Ascending aorta (tissue), 2 donors: ENCODE results near the gene AMZ2. TPM values are rescaled to one million over a fixed set of nuclear protein-coding genes. Genes with fewer than 3 reads are reported as not detected.
"Not testable (repeated sequence)": the region's sequence is repeated elsewhere in the genome, so short reads cannot be mapped to it uniquely, and the experiment has no call there.

ENCODE experiments used
- DNase-seq, 2 donors: peaks; one replicate each; pipeline ENCODE4 v3.0.0-alpha.2; 2019; ENCODE audit warnings: low spot score in 2 of 2
- H3K27ac ChIP-seq, 2 donors: fragments of 200-600 bp; sonication (generic); one replicate each; pipeline ENCODE4 v1.5.1; 2016 to 2017; ENCODE audit warnings: mild to moderate bottlenecking in 1 of 2
- H3K27me3 ChIP-seq: fragments of 200-600 bp; sonication (generic); one replicate; pipeline ENCODE4 v1.5.1; 2017
- H3K36me3 ChIP-seq, 2 donors: fragments of 200-600 bp; sonication (generic); one replicate each; pipeline ENCODE4 v1.5.1; 2016
- H3K4me1 ChIP-seq, 2 donors: fragments of 200-600 bp; sonication (generic); one replicate each; pipeline ENCODE4 v1.5.1; 2016 to 2017; ENCODE audit warnings: mild to moderate bottlenecking in 1 of 2
- H3K4me3 ChIP-seq, 2 donors: fragments of 200-600 bp; sonication (generic); one replicate each; pipeline ENCODE4 v1.5.1; 2016 to 2017; ENCODE audit warnings: mild to moderate bottlenecking in 1 of 2
- H3K9me3 ChIP-seq, 2 donors: fragments of 200-600 bp; sonication (generic); one replicate each; pipeline ENCODE4 v1.5.1; 2016
- CTCF ChIP-seq, 3 experiments: fragments of 200-600 bp in 2 of 3; fragments of 450-650 bp in 1 of 3; sonication (generic) in 2 of 3; IDR thresholded peaks; one replicate each; pipeline ENCODE4 v1.5.1; 2016 to 2019; ENCODE audit warnings: antibody characterized with exemption in 3 of 3, mild to moderate bottlenecking in 1 of 3, moderate library complexity in 1 of 3
- intact Hi-C: fragments of 100-400 bp; cut with DNase I; formaldehyde crosslinking; loops from one replicate; pipeline ENCODE4 v1.15.1; 2023
- total RNA-seq: library from RNA; depleted of rRNA; stranded (reverse); fragments of >200 nt; gene quantifications from one replicate; pipeline ENCODE4 v1.1.0, GENCODE V29; 2016

Gene AMZ2
- total RNA-seq, 1 donor from 2014 or later: 41.6 TPM

GRCh38 chr17:68228817-68229570, 18.8 kb upstream of the AMZ2 start:
- intact Hi-C loops: no loop called here
- TF ChIP-seq CTCF (IDR thresholded peaks at IDR 0.05): no peak
- H3K36me3 ChIP-seq: no peaks in the 10 kb centered on the region
- H3K9me3 ChIP-seq: no peaks in the 10 kb centered on the region
- H3K4me1 ChIP-seq: no peaks in the 10 kb centered on the region
- no peak overlapping the region for H3K4me3 ChIP-seq
- peak in 1 of 2 donors; percentile 38 for DNase-seq
- H3K27me3 ChIP-seq: no peaks in the 10 kb centered on the region
- no peak overlapping the region for H3K27ac ChIP-seq

- TF ChIP-seq CTCF (IDR thresholded peaks at IDR 0.05): no peak
- intact Hi-C loops: no loop called here
- Histone ChIP-seq H3K9me3 (no peaks in the 10 kb centered on the region), H3K4me3 (no peak overlapping the region), H3K27me3 (no peaks in the 10 kb centered on the region), H3K27ac (no peak overlapping the region), H3K36me3 (no peaks in the 10 kb centered on the region), H3K4me1 (no peaks in the 10 kb centered on the region)
- peak in 1 of 2 donors; percentile 50 for DNase-seq
Observed at GRCh38 chr17:68229619-68230018, 18.2 kb upstream of the AMZ2 start.

DNA sequence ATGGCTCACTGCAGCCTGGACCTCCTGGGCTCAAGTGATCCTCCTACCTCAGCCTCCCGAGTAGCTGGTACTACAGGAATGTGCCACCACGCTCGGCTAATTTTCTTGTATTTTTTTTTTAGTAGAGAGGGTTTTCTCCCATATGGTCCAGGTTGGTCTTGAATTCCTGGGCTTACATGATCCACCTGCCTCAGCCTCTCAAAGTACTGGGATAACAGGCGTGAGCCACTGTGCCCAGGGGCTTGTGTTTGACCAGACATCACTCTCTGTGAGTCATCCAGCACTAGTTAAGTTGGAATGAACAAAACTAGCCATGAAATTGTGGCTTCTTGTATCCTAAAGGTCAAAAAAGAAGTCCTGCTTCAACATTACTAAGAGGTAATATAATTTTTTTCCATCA, 16.7 kb upstream of the AMZ2 start:
- H3K4me1 ChIP-seq, intact Hi-C loops, H3K27me3 ChIP-seq, H3K9me3 ChIP-seq, H3K27ac ChIP-seq, H3K4me3 ChIP-seq, H3K36me3 ChIP-seq: not testable (repeated sequence)
- DNase-seq: peak in 1 of 2 donors; percentile 28

DNA sequence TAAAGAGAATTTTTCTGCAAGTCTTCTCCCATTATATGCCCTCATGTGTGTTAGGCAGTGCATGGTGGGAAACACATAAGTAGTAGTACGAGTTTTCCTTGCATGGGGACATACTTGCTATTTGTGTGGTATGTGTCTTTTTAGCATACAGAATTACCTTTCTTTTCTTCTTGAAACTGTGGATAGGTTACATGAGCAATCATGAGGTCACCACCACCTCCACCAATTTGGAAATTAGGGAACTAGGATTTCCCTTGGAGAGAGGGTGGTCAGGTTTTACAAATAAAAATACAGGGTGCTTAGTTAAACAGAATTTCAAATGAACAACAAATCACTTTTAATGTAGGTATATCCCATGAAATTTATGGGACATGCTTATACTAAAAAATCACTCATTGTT, 16.3 kb upstream of the AMZ2 start:
- H3K4me3 ChIP-seq: no peak overlapping the region
- no peak for TF ChIP-seq CTCF (IDR thresholded peaks at IDR 0.05)
- no peaks in the 10 kb centered on the region for H3K9me3 ChIP-seq
- no peak overlapping the region for H3K27ac ChIP-seq
- H3K4me1 ChIP-seq: no peaks in the 10 kb centered on the region
- intact Hi-C loops: no loop called here
- DNase-seq: no peak
- no peaks in the 10 kb centered on the region for H3K36me3 ChIP-seq
- H3K27me3 ChIP-seq: no peaks in the 10 kb centered on the region

- DNase-seq: peak in 1 of 2 donors; percentile 62
- H3K4me1 ChIP-seq, H3K36me3 ChIP-seq, H3K27me3 ChIP-seq, H3K9me3 ChIP-seq, H3K27ac ChIP-seq, intact Hi-C loops, H3K4me3 ChIP-seq: not testable (repeated sequence)
Observed at GRCh38 chr17:68232741-68233140, 15.1 kb upstream of the AMZ2 start.

GRCh38 chr17:68234726-68235335, 13.0 kb upstream of the AMZ2 start:
- H3K27me3 ChIP-seq, H3K9me3 ChIP-seq, H3K4me3 ChIP-seq, H3K36me3 ChIP-seq, H3K4me1 ChIP-seq, intact Hi-C loops: not testable (repeated sequence)
- DNase-seq: peak; percentile 30 to 62
- peak overlapping the region in 1 of 2 donors; percentile 48 for H3K27ac ChIP-seq

DNA sequence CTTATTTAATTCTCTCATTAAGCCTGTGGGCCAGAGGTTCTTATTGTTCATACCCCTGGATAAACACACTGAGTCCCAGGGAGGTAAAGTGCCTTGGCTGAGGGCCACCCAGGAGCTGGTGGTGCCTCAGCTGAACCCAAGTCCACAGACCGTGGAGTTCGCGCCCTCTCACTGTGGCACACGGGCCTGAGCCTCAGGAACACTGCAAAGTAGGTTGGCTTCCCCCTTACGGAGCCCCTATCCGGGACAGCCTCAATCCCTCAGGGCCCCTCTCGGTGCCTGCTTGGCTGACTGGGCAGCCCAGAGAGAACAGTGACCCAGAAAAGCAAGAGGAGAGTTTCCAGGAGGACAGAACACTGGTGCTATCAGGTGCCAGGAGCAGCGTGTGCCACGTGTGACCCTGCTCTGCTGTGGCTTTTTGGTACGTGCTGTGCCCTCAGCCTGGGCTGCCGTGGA, 12.5 kb upstream of the AMZ2 start:
- H3K27me3 ChIP-seq, H3K4me1 ChIP-seq, H3K4me3 ChIP-seq, intact Hi-C loops, H3K9me3 ChIP-seq, H3K36me3 ChIP-seq: not testable (repeated sequence)
- DNase-seq: peak in 1 of 2 donors; percentile 58
- peak overlapping the region; percentile 12 to 48 for H3K27ac ChIP-seq

GRCh38 chr17:68237369-68238163, 10.3 kb upstream of the AMZ2 start:
- peak; percentile 56 to 72 for DNase-seq
- H3K27me3 ChIP-seq, H3K36me3 ChIP-seq, intact Hi-C loops, H3K9me3 ChIP-seq, H3K4me3 ChIP-seq, H3K4me1 ChIP-seq: not testable (repeated sequence)
- peak overlapping the region; percentile 49 to 56 for H3K27ac ChIP-seq
